HS-5 (cell line): ENCODE measurements around the gene ZMIZ1.
A peak's percentile ranks its signal among the peaks of the same experiment; 100 is the strongest.

ENCODE experiments used
- DNase-seq: peaks from one replicate; pipeline ENCODE4 v3.0.0-alpha.2; 2012; ENCODE audit warnings: low read depth

Gene ZMIZ1

DNA sequence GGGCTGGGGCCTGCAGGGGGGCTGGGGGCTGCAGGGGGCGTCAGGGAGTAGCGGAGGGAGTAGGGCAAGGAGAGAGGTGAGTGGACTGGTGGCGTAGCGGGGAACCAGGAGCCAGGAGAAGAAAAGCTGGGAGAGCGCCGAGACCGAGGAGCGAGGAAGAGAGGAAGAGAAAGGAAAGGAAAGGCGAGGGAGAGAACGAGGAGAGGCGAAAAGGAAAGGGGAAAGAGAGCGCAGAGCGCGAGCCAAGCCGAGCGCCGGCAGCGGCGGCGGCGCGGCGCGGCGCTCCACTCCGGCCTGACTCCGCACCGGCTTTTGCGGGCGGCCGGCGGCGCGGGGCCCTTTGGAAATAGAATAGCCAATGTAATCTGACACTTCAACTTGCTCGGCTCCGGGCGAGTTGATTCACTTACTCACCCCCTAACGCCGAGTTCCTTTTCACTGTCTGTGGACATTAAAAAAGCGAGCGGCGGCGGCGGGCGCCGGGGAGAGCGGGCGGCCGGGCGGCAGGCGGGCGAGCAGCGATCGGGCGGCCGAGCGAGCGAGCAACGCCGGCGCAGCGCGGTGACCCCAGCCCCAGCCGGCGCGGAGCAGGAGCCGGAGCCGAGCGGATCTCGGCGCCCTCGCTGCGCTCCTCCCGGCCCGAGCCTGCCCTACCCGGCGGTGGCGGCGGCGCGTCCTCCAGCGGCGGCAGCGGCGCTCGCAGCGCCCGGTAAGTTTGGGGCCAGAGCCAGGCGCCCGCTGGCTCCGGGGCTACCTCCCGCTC, at the start of gene ZMIZ1:
Gene ZMIZ1, plus strand, starts transcription at position 405 of the 763 bp plus-strand sequence. CDS start 132,667 bp downstream, outside the sequence.
- DNase-seq: peak; percentile 77

DNA sequence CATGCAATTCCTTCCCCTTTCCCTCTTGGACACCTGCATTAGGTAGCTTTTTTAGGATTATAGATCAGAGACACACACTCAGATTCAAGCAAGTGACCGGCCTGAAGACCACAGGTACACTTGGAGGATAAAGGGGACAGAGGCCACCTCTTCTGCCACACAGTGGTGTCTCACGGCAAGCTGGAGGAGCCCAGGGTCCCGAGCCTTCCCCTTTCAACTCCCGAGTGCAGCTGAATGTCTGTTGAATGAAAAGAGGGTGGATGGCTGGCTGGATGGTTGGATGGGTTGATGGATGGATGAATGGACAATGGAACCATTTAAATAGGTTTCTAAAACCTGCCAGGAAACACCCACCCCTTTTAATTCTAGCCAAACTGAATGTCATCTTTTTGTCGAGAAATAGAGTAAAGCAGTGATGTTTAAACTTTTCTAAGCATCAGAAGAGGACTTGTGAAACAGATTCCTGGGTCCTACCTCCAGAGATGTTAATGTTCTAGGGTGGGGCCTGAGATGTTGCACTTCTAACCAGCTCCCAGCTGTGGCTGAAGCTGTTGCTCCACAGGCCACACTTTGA, 49.2 kb upstream of the ZMIZ1 start:
- no peak for DNase-seq

DNA sequence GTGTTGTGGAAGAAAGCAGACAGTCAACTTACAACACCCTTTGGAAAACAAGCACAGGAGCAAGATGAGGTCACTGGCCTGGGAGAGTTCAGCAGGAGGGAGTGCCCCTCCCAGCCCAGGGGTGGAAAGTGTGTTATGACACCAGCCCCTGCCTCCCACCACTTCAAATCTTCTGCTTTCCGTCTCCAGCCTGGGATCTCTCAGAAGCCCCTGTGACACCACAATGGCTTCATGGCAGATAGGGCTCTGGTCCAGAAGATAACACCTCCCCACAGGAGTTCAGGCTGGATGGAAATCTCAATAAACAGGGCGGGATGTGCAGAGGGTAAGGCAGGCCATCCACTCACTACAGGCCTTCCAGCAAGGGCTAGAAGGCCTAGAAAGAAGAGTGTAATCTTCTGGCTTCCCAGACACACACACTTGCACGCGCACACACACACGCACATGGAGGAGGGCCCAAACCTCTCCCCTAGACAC, 48.7 kb upstream of the ZMIZ1 start:
- DNase-seq: no peak

DNA sequence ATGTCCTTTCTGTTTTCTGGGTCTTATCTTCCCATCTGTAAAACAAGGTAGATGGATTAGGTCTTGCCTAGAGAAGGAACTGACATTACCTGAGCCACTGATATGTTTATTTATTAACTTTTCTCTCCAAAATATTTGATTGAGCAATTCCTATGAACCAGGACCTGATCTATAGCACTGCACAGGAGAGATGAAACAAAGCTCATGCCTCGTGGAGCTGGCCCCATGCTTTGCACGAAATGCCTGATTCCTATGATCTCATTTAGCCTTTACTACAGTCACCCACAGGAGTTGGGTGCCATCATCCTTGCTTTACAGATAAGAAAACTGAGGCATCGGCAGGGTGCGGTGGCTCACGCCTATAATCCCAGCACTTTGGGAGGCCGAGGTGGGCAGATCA, 48.2 kb upstream of the ZMIZ1 start:
- DNase-seq: no peak

GRCh38 chr10:79021331-79021907, 47.3 kb upstream of the ZMIZ1 start:
- DNase-seq: no peak

DNA sequence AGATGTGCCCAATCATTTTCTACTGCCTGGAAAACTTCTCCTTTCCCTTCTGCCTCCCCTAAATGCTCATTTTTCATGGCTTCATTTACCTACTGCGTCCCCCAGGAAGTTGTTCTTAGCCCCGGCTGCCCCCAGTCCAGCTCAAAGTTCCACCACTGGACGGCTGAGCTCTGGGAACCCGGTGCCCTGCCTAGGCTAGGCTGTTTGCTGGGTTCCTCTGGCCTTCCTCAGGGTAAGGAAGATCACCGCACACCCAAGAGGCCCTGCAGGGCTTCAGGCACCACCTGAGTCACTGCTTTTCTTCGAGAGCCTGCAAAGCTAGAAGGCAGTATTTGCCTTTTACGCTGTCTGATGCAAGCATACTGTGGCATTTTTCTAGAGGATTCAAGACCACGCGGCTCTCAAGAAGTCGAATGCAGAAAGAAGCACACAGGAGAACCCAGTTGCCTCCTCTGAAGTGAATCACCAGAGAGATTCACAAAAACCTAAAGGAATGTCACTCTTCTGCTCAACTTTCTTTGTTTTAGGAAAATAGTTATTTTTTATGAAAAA, 46.7 kb upstream of the ZMIZ1 start:
- no peak for DNase-seq

- DNase-seq: no peak
Observed at GRCh38 chr10:79022565-79023230, 46.1 kb upstream of the ZMIZ1 start.

GRCh38 chr10:79023240-79024162, 45.3 kb upstream of the ZMIZ1 start:
- no peak for DNase-seq

DNA sequence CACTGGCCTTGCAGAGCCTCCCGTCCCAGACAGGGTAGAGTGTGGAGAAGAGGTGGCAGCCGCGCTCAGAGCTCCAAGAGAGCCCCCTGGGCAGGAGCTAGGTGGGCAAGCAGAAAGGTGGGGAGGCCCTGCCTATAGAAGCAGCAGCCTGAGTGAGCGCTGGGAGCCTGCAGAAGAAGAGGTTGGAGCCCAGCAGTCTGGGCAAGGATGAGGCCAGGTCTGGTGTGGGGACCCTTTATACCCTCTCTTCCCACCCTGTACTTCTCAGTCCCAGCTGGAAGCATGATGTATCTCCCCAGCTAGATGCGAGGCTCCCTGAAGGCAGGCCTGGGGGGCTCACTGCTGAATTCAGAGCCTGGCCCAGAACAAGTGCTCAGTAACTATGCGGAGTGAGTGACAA, 44.5 kb upstream of the ZMIZ1 start:
- no peak for DNase-seq

- DNase-seq: no peak
Observed at GRCh38 chr10:79024720-79025198, 44.0 kb upstream of the ZMIZ1 start.

DNA sequence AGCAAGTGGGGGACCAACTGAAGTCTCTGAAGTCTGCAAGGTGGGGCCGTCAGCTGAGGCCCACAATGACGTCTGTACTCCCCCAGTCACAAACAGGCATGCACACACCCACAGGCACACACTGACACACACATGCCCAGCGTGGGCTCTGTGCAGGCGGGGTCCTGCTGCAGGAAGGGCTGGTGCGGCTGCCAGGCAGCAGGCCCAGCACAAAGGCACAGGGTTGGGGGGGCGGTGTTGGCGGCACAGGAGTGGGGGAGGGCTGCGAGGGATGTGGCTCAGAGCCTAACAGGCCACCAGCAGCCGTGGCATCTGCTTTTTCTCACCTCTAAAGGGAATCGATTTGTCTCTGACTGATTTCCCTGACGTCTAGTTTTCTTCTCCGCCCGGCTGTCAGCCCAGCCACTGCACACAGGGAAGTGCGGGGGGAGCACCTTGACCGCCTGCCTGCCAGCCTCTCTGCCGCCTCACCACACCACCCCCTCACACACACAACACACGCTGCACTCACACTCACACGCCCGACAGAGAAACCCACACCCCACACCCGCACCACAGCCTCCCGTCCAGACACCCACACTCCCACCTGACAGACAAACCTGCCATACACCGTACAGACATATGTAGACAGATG, 43.5 kb upstream of the ZMIZ1 start:
- DNase-seq: no peak

GRCh38 chr10:79026341-79026761, 42.4 kb upstream of the ZMIZ1 start:
- DNase-seq: no peak

DNA sequence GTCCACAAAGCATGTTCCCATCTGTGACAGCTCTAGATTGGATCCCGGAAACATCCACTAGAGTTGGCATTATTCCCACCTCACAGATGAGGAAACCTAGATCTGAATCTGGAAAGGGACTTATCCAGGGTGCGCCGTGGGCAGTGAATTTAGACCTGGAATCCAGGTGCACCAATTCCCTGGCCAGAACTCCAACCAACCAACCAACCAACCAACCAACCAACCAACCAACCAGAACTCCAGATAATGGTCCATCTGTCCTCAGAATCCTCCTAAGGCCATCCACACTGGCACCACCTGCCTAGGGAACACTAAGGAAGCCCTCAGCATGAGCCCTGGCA, 42.0 kb upstream of the ZMIZ1 start:
- DNase-seq: no peak

DNA sequence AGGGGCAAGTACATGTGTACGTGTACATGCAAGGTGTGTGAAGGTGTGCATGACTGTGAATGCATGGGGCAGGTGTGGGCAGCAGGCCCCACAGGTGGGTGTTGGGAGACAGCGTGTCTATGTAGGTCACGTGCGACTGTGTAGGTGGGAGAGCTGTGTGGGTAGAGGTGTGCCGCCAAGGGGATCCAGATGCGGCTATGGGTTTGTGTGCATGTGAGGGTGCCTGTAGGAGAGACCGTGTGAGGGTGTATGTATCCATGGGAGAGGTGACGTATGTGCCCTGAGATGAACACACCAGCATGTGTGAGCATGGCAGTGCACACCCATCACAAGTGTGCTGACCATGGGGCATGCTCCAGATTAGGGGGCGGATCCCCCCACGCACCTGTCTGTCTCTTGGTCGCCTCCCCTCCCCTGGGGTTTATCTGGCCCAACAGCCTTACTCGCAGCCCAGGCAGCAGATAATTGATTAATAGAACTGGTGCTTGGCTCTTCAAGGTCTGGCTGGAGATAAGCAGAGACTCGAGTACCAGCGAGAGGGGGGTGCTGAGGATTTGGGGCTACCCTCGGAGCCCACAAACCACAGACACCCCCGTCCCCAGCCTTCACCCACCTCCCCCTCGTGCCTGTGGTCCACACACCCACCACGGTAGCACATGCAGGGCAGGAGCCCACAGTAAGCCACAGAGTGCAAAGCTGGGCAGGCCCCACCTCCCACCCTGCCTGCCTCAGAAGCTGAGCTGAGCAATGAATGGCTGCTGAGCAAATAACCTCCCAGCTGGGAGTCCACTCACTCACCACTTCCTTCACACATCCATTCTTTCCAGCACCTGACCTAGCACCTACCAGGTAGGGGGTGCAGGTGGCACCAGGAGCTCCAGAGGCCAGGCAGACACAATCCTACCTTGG, 41.4 kb upstream of the ZMIZ1 start:
- no peak for DNase-seq

DNA sequence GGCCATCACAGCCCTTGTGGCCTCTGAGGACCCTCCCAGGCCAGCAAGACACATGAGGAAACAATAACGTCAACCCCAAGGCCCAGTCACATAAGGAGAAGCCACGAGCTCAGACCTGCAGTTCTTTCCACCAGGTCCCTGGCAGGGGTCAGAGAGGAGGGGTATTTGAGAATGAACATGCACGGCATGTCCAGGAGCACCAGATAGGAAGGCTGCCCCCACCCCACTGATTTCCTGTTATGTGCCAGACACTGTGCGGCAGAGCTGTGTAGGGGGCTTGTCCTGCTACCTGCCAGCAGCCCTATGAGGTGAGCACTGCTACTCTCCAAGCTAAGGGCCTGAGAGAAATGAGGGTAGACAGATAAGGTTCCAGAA, 40.7 kb upstream of the ZMIZ1 start:
- DNase-seq: no peak

DNA sequence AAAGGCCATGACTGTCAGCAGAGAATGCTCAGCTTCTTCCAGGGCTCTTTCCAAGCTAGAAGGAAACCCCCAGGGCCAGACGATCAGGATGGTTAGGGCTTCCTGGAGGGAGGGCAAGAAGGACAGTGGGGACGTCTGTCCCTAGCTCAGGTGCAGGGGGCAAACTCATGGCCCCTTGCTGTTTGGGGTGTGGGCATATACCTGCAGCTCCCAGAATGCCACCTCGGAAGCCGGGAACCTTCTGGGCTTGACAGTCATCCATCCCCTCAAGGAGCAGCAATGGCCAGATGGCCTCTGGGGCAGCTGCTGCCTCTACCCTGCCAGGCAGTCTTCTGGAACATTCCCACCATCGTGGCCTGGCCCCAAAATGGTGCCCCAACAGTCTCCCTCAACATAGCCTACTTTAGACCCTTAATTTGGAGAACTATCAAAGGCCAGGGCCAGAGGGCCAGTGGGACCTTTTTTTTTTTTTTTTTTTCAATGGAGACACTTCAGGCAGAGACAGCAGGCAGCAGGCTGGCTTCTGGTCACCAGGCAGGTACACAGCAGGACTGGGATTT, 40.2 kb upstream of the ZMIZ1 start:
- DNase-seq: no peak

- DNase-seq: no peak
Observed at GRCh38 chr10:79029478-79030390, 39.0 kb upstream of the ZMIZ1 start.

DNA sequence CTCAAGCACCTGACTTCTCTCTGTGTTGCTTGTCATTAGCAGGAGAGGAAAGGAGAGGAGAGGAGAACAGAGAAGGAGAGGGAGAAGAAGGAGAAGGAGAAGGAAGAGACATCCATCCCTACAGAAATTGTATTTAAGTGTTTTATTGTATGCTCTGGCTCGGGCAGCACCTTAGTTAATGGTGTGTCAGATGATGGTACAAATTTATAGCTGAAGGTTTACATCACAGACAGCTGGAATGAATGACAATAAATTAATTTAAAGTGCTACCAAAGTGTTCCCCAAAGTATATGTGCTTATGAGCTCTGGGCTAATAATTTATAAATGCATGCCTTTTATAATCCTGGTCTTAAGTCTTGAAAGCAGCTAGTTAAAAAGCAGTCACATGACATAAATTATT, 38.1 kb upstream of the ZMIZ1 start:
- no peak for DNase-seq
